ENCODE results near the gene CD82.

CD82 gene

DNA sequence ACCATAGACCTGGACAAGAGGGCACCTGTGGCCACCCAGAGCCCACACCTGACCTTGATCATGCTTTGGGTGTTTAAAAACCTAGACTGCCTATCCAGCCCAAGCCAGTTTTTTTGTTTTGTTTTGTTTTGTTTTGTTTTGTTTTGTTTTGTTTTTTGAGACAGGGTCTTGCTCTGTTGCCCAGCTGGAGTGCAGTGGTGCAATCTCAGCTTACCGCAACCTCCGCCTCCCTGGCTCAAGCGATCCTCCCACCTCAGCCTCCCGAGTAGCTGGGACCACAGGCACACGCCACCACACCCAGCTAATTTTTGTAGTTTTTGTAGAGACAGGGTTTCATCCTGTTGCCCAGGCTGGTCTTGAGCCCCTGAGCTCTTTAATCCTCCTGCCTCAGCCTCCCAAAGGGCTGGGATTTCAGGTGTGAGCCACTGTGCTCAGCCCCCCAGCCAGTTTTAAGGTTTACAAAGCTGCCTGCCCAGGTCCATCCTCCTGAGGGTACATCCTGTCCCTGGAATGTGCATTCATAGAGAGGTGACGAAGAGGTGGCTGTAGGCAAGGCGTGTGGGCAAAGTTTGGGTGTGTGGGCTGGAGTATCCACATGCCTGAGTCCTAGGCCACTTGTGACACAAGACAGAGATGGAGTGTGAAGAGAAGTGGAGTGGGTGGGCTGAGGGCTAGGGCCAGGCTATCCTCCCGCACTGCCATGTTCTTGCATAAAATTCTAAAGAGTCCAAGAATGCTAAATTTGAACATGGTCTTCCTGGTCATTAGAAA lies 3.3 kb upstream of the CD82 start:
- DNase-seq = no peak

DNA sequence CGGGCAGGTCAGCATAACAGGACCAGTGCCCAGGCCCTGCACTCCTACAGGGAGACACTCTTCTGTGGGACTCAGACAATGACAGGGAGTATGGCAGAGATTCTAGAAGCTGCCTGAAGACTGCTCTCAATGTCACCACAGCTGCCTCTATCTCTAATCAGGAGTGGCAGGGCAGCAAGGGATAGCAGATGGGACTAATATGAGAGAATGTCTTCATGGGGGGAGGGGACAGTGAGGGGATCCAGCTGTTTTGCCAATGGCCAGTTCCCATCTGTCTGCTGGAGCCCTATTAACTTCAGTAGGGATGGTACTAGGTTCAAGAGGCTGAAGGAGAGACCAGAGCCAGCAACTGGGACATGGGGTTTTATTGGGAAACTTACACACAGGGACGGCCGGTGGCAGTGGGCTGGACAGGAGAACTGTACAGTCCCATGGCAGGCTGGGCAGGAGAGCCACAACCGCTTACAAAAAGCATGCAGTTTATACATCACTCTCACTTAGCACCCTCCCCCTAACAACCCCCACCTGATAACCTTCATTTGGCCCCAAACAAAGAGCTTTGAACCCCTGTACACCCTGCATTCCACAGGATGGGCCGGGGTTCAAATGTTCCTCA lies 2.5 kb upstream of the CD82 start:
- DNase-seq = peak; percentile 22

DNA sequence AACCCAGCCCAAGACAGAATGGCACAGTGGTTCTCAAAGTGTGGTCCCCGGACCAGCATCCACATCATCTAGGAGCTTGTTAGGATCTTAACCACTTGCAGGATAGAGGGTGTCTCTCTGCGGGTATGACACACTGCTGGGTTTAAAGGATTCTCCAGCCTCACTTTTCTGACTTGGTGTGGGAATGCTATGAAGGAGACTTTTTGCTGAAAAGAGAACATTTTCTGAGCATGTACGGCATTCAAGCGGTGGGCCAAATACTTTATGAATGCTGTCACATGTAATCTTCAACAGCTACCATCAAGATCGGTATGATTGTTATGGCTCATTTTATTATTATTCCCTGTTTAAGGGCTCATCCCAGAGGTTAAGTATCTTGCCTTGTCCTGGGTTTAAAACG lies 1.8 kb upstream of the CD82 start:
- no peak for DNase-seq

DNA sequence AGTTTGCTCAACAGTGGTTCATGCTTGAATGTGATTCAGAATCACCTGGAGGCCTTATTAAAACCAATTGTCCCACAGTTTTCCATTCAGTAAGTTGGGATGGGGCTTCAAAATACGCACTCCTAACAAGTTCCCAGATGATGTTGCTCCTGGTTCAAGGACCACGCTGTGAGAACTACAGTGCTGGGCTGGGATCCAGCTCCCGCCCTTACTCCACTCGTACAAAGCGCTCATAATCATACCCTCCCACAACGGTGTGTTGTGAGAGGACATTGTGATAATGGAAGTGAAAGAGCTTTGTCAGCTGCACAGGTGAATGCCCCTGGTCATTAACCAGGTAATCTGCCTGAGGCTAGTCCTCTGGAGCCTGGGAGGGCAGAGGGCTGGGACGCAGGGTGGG lies 1.3 kb upstream of the CD82 start:
- peak; percentile 95 for DNase-seq

DNA sequence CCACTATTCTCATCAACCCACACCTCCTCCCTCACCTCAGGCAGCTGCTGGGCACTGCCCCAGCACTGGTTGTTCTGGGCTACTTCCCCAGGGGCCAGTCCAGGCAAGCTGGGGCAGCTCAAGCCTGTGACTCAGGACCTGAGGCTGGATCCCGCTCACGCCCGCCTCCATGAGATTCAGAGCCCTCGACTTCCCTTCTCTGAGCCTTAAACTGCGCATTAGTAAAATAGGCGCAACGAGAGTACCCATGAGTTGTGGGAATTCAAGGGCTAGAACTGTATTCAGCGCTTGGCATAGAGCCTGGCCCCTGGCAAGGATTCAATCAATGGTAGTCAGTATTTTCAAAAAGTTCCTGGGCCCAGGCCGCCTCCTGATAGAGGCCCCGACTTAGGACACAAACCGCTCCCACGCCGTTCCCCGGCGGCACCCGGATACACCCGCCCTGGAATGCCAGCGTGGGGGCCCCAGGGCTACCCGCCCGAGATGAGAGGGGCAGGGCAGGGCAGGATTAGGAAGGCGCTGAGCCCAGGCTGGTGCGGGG lies 723 bp upstream of the CD82 start:
- DNase-seq = peak; percentile 92

DNA sequence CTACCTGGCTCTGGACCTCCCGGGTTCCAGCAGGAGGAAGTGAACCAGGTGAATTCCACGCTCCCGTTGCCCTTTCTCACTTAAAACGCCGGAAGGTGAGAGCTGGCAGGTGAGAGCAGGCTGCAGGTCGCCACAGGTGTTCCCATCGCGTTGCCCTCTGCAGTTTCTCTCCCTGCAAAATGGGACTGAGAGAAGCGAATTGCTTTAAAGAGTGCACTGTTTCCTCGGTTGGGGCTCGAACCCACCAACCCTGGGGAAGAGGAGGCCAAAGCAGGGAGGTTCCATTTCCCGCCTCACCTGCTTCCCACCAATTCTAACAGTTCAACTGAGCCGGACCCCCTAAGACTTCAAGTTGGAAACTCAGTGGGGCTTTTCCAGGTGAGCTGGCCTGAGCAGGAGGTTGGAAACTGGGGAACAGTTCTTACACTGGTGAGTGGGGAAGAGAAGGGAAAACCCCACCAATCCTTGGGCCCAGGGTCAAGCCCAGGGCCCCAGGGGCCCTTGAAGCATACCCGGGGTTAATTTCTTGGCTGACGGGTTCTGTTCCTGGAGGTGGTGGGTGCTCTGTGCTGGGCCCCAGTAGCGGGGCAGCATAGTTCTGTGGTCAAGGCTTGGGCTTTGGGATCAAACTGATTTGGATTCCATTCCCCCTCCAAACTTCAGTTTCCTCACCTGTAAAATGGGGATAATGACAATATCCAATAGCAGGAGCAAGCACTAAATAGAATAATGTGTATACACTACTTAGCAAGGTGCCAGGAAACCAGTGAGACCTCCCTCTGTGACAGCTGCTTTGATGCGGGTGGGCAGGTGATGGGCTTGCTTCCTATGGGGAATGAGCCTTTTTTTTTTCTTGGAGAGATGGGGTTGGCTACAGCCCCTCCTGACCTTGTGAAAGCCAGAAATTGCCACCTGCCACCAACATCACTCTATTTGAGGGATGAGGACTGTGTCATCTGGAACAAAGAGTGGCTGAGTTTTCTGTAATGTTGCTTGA lies 788 bp downstream of the CD82 start:
- DNase-seq = peak; percentile 83

DNA sequence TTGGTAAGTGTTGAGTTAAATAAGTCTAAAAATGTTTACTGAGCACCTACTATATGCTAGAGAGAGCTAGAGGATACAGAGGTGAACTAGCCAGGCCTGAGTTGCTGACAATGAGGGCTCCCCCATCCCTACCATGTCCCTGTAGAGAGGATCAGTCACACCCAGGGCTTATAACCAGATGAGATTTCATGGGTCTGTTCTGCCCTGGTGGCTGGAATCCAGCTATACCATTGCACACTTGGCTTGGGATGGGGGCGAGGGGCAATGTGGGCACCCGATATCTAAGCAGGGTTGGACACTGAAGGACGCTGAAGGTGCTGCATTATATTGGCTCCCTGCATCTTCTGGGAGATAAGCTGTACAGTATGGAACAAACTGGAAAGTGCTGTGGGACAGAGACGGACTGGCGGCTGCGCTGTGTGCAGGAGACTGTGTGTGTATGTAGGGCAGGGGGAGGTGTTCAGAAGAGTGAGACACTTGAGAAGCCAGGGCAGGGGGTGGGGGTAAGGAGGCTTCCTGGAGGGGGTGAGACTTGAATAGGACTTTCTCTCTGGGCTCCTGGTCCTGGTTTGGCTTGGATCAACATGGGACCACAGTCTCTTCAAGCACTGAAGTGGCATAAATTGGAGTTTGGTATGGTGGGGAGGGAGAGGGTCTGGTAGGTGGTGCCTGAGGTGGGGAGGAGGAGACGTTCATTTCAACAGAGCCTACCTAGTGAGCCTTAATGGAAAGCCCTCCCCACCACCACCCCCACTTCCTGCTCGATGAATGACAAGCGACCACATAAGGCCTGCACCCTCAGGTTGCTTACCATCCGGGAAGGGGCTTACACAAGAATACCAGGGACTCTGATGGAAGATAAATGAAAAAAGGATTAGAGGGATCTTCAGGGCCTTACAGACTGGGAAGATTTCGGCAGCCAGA lies 1.8 kb downstream of the CD82 start:
- no peak for DNase-seq

DNA sequence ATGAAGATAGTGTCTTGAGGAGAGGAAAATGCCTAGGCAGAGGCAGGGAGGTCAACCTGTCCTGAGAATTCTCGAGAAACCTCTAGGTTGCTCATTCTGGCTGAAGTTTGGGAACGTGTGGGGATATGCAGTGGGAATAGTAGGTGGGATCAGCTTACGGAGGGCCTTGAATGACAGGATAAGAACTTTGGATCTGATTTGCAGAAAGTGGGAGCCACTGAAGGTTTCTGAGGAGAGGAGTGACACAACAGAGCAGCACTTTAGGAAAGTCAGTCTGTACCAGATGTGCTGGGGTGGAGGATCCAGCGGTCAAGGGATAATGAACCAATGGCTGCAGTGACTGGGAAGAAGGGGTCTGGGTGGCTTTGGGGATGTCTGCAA lies 2.4 kb downstream of the CD82 start:
- DNase-seq = no peak

DNA sequence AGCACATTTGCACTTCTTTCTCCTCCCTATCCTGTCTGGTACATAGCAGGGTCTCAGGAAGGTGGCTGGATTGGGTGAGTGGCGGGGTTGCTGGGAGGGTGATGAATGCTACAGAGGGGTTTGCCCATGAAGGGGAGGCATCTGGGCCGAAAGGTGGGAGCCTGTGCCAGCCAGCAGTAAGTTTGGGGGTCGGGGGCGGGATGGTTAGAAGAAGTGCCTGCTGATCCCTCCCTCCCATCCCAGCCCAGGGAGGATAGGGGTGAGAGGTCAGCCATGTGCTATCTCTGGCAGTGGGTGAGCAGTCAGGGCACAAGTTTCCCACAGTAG lies 2.8 kb downstream of the CD82 start:
- DNase-seq = no peak

DNA sequence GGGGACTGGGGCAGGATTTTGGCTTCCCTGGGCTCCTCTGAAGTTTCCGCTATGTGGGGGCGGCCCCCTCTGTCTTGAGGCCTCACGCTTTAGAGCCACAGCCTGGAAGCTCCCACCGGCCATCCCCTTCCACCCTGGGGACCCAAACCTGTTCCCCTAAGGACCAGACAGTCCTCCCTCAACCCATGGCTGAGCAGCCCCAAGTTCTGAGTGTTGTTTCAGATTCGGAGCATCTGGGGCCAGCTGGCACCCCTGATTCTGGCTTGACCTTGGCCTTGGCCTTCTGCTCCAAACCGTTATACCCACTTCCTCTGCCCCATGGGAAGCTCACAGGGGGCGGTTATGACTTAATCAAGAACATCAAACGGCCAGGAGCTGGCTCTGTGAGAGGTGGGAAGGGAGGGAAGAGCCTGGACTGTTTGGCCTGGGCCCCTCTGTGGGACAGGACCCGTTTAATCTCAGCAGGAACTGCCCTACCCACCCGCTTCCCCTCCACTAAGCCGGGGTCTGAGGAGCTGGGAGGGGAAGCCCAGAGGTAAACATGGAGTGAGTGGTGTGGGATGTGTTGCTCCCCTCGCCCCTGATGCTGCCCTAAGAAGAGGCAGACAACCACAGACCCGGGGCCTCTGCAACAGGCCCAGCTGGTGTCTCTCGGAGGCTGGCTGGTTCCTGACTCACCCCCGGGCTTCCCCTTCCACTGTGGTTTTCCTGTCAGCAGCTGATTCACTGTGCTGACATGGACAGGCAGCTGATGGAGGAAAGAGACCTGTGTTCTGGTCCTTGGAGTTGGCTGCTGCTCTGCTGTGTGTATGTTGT lies 3.4 kb downstream of the CD82 start:
- no peak for DNase-seq

DNA sequence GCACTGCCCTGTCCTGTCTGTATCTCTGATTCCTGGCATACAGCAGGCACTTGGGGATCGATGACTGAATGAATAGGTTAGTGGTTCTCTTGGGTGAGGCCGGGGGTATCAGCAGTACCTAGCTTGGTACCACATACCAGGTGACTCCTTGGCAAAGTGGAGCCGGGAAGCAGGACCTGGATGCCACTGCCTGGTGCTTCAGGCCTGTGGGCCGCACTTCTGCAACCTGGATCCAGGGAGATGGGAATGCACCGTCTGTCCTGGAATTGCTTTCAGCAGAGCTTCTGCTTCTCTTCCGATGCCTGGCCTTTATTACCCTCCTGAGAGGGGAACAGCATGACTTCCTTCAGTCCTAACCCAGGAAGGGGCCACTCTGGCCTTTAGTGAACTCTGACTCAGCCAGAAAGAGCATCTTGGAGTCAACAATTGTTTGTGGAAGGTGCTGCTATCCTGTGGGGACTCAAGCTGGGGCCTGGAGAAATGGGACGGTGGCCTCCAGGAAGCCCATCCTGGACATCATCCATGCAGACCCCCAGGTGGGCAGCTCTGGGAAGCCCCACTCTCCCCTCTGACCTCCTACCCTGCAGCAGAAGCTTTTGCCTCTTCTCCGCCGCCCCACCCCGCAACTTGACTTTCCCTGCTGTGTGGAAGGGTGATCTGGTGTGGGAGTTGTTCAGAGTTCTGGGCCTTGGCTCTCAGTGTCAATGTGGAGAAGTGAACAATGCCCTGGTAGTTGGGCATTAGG lies 5.1 kb downstream of the CD82 start:
- no peak for DNase-seq

DNA sequence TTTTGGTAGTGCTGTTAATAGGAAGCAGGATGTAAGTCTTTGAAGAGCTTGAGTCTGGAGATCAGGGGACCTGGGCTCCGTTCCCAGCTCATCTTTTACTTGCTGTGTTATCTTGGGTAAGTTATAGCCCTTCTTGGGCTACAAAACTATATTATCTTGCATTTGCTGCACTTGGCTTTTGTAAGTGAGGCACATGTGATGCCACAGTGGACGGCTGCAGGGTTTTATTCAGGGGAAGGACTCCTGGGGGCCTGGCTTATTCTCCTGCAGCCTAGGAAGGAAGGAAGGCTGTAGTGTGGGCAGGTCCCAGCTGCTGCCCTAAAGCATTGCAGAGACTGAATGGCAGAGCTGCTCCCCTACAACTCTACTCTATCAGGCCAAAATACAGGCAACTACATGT lies 6.4 kb downstream of the CD82 start:
- DNase-seq = no peak

DNA sequence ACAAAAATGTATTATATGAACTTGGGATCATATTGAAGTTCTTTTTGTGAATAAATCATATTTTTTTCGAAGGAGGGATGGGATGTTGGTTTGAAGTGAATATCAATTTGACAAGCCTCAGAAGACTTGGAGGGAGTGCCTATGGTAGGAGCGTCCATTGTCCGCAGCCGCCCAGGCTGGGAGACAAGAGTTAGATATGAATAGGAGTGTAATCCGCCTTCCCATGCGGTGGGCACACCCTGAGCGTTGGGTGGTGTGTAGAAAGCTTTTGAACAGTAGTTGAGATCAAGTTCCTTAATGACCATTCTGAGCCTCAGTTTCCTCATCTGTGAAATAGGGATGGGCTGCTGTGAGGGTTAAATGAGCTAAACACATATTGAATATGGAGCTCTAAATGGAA lies 7.0 kb downstream of the CD82 start:
- no peak for DNase-seq

DNA sequence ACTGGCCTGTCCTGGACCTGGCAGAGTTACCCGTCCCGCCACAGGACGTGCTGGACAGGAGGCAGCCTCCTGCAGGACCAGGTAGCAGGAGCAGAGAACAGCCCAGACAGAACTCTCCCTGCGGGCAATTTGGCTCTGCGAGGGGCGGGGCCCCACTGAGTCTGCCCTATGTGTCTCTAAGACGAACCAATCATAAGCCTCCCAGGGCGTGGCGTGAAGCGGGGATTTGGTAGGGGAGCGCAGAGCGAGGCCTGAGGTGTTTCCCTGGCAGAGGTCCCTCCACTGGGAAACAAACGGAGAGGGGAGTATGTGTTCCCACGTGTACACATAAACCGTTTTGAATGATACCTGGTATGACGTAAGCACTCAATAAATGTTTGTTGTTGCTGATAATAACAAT lies 7.4 kb downstream of the CD82 start:
- DNase-seq = no peak

DNA sequence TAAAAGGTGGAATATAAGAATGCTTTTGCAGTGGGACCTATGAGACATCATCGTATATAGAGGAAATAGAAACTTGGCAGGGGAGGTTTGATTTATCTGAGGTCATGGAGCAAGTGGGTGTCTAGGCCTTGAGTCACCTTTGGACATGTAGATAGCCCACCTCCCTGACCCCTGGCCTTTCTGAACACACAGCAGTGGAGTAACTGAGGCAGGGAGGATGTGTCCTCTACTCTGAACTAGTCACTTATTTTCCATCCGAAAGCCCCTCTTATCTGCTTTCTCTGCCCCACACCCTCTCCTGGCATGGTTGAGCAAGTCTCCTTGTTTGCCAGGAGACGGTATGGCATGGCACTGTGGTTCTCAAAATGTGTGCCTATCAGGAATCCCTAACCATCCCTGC lies 7.9 kb downstream of the CD82 start:
- no peak for DNase-seq

DNA sequence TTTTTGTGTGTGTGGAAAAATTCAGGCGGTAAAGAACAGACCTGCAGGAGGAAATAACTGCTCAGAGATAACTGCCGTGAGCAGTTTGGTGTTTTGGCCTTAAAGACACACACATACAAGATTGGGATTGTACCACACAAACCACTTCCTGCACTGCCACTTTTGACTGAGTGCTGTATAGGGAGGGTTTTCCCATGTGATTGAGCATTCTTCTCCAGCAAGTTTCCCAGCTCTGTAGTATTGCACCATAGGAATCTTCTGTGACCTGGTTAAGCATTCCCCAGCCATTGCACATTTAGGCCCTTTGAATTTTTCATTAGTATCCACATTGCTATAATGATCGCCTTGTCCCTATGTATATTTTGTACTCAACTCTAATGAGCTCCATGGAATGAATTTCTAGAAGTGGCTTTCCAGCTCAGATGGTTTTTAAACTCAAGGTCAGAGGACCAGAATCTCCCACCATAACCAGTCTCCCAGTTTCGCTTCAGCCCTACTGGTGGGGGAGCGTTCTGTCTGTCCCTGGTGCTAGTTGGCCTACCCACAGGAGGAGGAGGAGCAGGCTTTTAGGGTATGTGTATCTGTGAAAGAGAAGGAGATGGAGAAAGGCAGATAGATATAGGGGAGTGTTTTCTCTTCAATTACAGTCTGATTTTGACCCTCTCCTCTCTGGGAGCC lies 9.3 kb downstream of the CD82 start:
- no peak for DNase-seq

DNA sequence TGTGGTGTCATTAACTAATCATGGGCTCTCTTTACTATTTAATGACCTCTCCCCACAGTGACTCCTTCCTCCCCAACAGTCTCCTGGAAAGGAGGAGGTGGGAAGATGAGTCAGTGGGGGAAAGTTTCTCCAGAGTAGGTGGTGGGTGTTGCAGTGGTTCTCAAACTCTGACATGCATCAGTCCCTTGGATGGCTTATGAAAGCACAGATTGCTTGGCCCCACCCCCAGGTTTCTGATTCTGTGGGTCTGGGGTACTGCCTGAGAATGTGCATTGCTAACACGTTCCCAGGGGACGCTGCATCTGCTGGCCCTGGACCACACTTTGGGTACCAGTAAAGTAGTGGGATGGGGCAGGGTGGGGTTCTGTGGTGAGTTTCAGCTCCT lies 9.8 kb downstream of the CD82 start:
- DNase-seq = no peak

DNA sequence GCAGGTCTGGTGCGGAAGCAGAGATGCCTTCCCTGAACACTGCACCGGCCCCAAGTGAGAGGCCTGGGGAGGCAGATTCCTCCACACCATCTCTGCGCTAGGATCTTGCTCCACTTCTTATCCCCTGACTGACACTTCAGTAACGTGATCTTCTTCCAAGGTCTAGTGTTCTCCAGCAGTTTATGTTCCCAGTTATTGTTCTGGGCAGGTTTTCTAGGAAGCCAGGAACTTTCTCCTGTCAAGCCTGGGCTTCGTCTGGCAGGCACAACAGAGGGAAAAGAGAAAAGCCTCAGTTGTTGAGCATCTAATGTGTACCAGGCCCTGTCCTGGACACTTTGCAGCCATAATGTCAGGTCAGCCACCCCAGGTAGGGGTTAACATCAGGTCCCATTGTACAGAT lies 10.5 kb downstream of the CD82 start:
- DNase-seq = no peak

DNA sequence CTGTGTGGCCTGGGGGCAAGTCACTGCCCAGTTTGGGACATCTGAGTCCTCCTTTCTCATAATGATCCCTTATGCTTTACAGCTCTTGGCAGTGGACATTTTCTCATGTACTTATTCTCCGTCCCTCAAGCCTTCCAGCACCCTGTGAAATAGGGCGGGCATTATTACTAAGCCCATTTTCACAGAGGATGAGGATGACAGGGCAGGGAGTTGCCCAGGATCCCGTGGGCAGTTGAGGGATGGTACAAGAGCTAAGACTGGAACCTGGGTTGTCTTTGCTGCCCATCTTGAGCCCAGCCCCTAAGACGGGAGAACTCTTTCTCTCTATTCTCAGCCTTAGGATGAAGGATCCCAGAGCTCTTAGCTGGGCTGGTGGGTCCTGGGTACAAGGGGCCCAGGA lies 11.2 kb downstream of the CD82 start:
- DNase-seq = no peak

DNA sequence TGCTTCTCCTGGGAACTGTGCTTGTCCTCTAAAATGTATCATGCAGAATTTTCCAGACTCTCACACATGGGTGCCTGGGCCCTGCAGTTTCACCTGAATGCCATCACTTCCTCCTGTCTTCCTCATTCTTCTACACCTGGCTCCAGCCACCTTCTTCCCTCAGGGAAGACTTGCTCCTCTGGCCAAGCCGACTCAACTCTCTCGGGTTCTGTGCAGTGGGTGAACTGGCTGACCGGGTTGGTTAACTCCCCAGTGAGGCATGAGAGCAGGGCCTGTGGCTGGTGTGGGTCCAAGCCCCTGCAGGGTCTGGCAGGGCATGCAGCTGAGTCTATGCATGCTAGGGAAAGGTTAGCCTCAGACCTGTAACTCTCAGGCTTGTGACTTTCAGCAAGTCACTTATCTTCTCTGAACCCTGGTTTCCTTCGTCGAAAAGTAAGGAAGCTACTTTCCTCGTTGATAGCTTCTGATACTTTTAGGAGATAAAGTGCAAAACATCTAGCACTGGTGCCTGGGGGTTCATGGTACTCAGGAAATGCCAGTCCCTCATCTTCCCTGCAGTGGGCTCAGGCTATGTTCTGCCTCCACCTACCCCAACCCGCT lies 11.9 kb downstream of the CD82 start:
- no peak for DNase-seq

All from NCI-H69 (cell line).